Sigmoid colon (tissue), 7 donors: ENCODE results near the gene MRPL43. TPM values are rescaled to one million over a fixed set of nuclear protein-coding genes. Genes with fewer than 3 reads are reported as not detected.

Experiments
- DNase-seq: peaks from one replicate; pipeline ENCODE4 v3.0.0-alpha.2; 2019
- H3K27ac ChIP-seq, 4 donors: fragments of 200-600 bp; sonication (generic); one replicate each; pipeline ENCODE4 v1.5.1; 2016 to 2019; ENCODE audit warnings: mild to moderate bottlenecking in 1 of 4
- H3K27me3 ChIP-seq, 3 donors: fragments of 200-600 bp; sonication (generic); one replicate each; pipeline ENCODE4 v1.5.1; 2019; ENCODE audit warnings: mild to moderate bottlenecking in 1 of 3
- H3K36me3 ChIP-seq, 4 donors: fragments of 200-600 bp; sonication (generic); one replicate each; pipeline ENCODE4 v1.5.1; 2016 to 2019
- H3K4me1 ChIP-seq, 4 donors: fragments of 200-600 bp; sonication (generic); one replicate each; pipeline ENCODE4 v1.5.1; 2017 to 2019
- H3K4me3 ChIP-seq, 4 donors: fragments of 200-600 bp; sonication (generic); one replicate each; pipeline ENCODE4 v1.5.1; 2017 to 2019; ENCODE audit warnings: mild to moderate bottlenecking in 2 of 4, moderate library complexity in 1 of 4
- H3K9me3 ChIP-seq, 4 donors: fragments of 200-600 bp in 3 of 4; sonication (generic) in 3 of 4; one replicate each; pipeline versions ENCODE4 v1.5.1 to v1.6.1; 2013 to 2019
- CTCF ChIP-seq, 4 experiments: fragments of 450-650 bp in 3 of 4; fragments of 200-600 bp in 1 of 4; IDR thresholded peaks; one replicate each; pipeline ENCODE4 v1.5.1; 2016 to 2019; ENCODE audit warnings: antibody characterized with exemption in 4 of 4, mild to moderate bottlenecking in 3 of 4, moderate library complexity in 2 of 4
- EP300 ChIP-seq, 4 donors: sonication (generic); formaldehyde crosslinking; IDR thresholded peaks; one replicate each; pipeline ENCODE4 v1.6.1; 2017; ENCODE audit warnings: antibody characterized with exemption in 4 of 4
- POLR2A ChIP-seq, 2 donors: fragments of 450-650 bp; IDR thresholded peaks; one replicate each; pipeline ENCODE4 v1.6.1; 2016; ENCODE audit warnings: antibody characterized with exemption in 2 of 2, mild to moderate bottlenecking in 2 of 2, moderate library complexity in 2 of 2
- POLR2AphosphoS5 ChIP-seq, 4 donors: sonication (generic); formaldehyde crosslinking; IDR thresholded peaks; one replicate each; pipeline ENCODE4 v1.6.1; 2017; ENCODE audit warnings: antibody characterized with exemption in 4 of 4
- WGBS, 2 donors: extraction: QIAGEN DNeasy Blood & Tissue Kit; methylation state at CpG; one replicate each; pipeline ENCODE4 v1.1.7; 2013; 5-methylcytosine and 5-hydroxymethylcytosine counted together
- intact Hi-C: fragments of 100-400 bp; cut with DNase I; formaldehyde crosslinking; loops from one replicate; pipeline ENCODE4 v1.15.1; 2023
- polyA plus RNA-seq, 3 donors: library from polyadenylated mRNA; stranded (reverse); fragments of 200-250 nt; gene quantifications; one replicate each; pipeline ENCODE4 v1.2.3, GENCODE V29; 2013
- total RNA-seq, 4 donors: library from RNA; depleted of rRNA; stranded (reverse); fragments of >200 nt; gene quantifications; one replicate each; pipeline ENCODE4 v1.1.0, GENCODE V29; 2016
- donor health status: healthy with polysubstance abuse.
- donor health status: Bipolar disorder and iron deficiency.
- donor health status: healthy.

Gene MRPL43
- total and polyA plus RNA-seq, 7 donors: 73.8 to 119 (median 88.4) TPM

GRCh38 chr10:100963826-100964225 lies 23.5 kb downstream of the MRPL43 start:
- Histone ChIP-seq H3K36me3 (peaks cover 0 to 67% (median 8%) of the 10 kb centered on the region in 4 donors), H3K27ac (no peak overlapping the region), H3K27me3 (peaks cover 0 to 2% (median 0%) of the 10 kb centered on the region in 3 donors), H3K9me3 (no peaks in the 10 kb centered on the region), H3K4me1 (peaks cover 0 to 6% (median 4%) of the 10 kb centered on the region in 4 donors), H3K4me3 (no peak overlapping the region)
- intact Hi-C loops: loop anchor here (5.0 kb wide), 1 partner anchor 37 kb away; no protein-coding TSS in a partner anchor
- 97 to 98% methylated on average over 1 of the region's 1 CpG for WGBS, 2 donors
- no peak for DNase-seq
- TF ChIP-seq EP300 (IDR thresholded peaks at IDR 0.05) (no peak), CTCF (IDR thresholded peaks at IDR 0.05) (no peak), POLR2A (IDR thresholded peaks at IDR 0.05) (no peak), POLR2AphosphoS5 (IDR thresholded peaks at IDR 0.05) (no peak)

GRCh38 chr10:100962351-100963080 lies 24.8 kb downstream of the MRPL43 start:
- intact Hi-C loops: loop anchor here (5.0 kb wide), 1 partner anchor 35 kb away; no protein-coding TSS in a partner anchor
- WGBS, 2 donors: 84 to 86% methylated on average over 4 of the region's 4 CpGs
- no peak overlapping the region for H3K27ac ChIP-seq
- no peaks in the 10 kb centered on the region for H3K4me1 ChIP-seq
- no peaks in the 10 kb centered on the region for H3K9me3 ChIP-seq
- no peak overlapping the region for H3K4me3 ChIP-seq
- TF ChIP-seq POLR2A (IDR thresholded peaks at IDR 0.05) (no peak), EP300 (IDR thresholded peaks at IDR 0.05) (no peak), POLR2AphosphoS5 (IDR thresholded peaks at IDR 0.05) (no peak), CTCF (IDR thresholded peaks at IDR 0.05) (no peak)
- no peaks in the 10 kb centered on the region for H3K27me3 ChIP-seq
- H3K36me3 ChIP-seq: peaks cover 0 to 80% (median 15%) of the 10 kb centered on the region in 4 donors
- no peak for DNase-seq

DNA sequence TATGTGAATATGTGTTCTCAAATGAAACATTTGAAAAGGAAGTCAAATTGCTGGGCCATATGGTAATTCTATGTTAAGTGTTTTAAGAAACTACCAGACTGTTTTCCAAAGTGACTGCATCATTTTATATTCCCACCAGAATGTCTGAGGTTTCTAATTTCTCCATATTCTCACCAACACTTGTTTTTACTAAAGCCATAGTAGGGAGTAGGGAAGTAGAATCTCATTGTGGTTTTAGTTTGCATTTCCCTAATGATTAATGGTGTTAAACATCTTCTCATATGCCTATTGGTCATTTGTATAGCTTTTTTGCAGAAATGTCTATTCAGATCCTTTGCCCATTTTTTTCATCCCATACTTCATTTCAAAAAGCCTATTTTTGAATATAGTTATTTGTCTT lies 27.0 kb downstream of the MRPL43 start:
- DNase-seq: no peak
- Histone ChIP-seq H3K9me3 (no peaks in the 10 kb centered on the region), H3K27me3 (no peaks in the 10 kb centered on the region), H3K4me1 (no peaks in the 10 kb centered on the region), H3K27ac (no peak overlapping the region), H3K4me3 (no peak overlapping the region), H3K36me3 (peaks cover 0 to 96% (median 23%) of the 10 kb centered on the region in 4 donors)
- TF ChIP-seq CTCF (IDR thresholded peaks at IDR 0.05): no peak
- intact Hi-C loops: loop anchor here (5.0 kb wide), 1 partner anchor 33 kb away; no protein-coding TSS in a partner anchor

- H3K36me3 ChIP-seq: peaks cover 26 to 100% (median 66%) of the 10 kb centered on the region in 4 donors
- 94 to 96% methylated on average over 3 of the region's 3 CpGs for WGBS, 2 donors
Observed at GRCh38 chr10:100948916-100949315, 38.4 kb downstream of the MRPL43 start.

More at GRCh38 chr10:100948916-100949315, 38.4 kb downstream of the MRPL43 start:
- H3K4me3 ChIP-seq: no peak overlapping the region
- intact Hi-C loops: no loop called here
- DNase-seq: no peak
- H3K27ac ChIP-seq: no peak overlapping the region
- no peaks in the 10 kb centered on the region for H3K27me3 ChIP-seq
- H3K9me3 ChIP-seq: no peaks in the 10 kb centered on the region
- TF ChIP-seq POLR2AphosphoS5 (IDR thresholded peaks at IDR 0.05) (no peak), EP300 (IDR thresholded peaks at IDR 0.05) (no peak), CTCF (IDR thresholded peaks at IDR 0.05) (no peak), POLR2A (IDR thresholded peaks at IDR 0.05) (no peak)
- H3K4me1 ChIP-seq: no peaks in the 10 kb centered on the region
